SK-MEL-5 (cell line): ENCODE measurements around the gene RHO. TPM values are rescaled to one million over a fixed set of nuclear protein-coding genes. Genes with fewer than 3 reads are reported as not detected.
A peak's percentile ranks its signal among the peaks of the same experiment; 100 is the strongest.
"Not testable (repeated sequence)": the region's sequence is repeated elsewhere in the genome, so short reads cannot be mapped to it uniquely, and the experiment has no call there.

Source experiments
- DNase-seq: peaks from one replicate; pipeline ENCODE4 v3.0.0-alpha.2; 2016; ENCODE audit warnings: low read depth, low spot score
- in situ Hi-C: cut with HindIII; loops from 2 replicates; pipeline ENCODE4 v1.10.0; 2016; ENCODE audit warnings: low sequenced_read_pairs, high pct_unique_total_duplicates, low pct_unique_long_range_greater_than_20kb
- total RNA-seq: library from RNA; depleted of rRNA; stranded (reverse); fragments of >200 nt; shearing (Covaris generic); gene quantifications from 2 replicates; pipeline ENCODE4 v1.2.3, GENCODE V29; 2014

The RHO gene
- total RNA-seq, 1 experiment from 2014 or later: not detected

DNA sequence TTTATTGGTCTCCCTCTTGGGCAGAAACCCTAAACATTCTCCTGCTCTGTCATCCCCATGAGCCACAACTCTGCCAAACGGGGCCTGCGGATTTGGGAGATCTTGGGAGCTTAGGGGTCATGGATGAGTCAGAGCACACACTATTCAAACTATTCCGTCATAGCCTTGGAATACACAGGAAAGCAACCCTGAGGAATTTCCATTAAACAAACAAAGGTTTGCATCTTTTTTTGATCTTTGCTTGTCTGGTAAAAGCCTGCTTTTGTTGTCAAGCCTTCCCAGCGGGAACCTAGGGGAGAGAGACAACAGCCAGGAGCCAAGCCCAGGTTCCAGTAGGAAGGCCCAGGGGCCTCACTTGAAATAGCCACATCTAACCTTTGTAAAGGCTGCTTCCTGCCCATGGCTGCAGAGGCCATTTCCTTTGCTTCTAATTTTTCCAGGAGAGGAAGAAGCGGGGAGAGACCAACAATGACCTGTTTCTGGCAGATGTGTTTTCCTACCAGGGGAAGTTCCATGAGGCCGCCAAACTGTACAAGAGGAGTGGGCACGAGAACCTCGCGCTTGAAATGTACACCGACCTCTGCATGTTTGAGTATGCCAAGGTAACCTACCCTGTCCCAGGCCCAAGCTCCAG, 33.3 kb upstream of the RHO start:
- DNase-seq, in situ Hi-C loops: not testable (repeated sequence)

DNA sequence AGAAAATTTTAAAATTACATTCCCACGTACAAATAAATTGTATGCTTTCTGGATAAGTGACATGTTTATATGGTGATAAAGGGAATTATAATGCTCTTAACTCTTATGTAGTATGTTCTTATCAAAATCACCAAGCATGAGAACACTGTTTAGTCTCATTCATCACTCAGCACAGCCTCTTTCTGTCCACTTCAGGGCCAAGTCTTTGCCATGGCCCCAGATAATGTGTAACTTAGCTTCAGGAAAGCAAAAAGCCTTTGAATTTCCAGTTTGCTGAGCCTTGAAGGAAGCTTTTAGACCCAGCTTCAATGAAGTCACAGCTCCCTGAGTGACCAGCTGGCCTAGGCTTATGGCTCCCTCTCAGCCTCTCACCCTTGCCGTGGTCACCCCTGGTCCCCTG, 30.6 kb upstream of the RHO start:
- DNase-seq, in situ Hi-C loops: not testable (repeated sequence)

DNA sequence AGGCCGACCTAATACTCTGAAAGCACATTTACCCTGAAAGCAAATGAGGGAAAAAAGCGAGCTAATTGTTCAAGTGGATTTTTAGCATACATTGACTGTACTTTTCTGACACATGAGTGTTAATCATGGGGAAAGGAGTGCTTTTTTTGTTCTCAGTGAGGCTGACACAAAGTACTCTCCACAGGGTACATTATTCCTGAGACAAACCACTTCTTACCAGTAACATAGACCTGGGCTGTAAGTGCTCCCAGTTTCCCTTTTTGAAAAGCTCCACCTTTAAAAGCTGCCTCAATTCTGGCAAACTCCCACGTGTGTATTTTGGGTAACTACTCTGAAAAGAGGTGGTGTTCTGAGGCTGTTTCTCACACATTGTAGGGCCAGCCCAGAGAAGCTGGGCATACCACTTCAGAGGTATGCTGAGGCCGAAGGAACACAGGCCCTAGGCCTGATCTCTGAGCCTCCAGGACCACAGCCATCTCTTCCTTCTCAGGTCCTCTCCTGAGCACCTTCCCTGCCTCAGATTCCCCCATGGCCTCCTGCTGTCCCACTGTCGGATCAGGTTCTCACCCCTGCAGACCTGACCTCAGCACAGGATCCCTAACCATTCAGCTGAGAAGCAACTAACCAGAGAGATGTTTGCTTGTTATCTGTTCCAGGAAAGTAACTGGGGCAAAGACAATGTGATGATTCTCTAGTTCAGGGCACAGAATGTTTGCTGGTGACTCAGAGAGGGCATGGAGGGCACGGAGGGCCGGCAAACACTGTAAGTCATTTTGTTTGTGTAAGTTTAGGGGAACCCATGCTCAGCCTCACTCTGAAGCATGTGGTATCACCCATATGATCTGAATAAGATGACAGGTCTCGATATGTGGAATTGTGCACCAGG, 29.6 kb upstream of the RHO start:
- DNase-seq: peak; percentile 13
- in situ Hi-C loops: not testable (repeated sequence)

DNA sequence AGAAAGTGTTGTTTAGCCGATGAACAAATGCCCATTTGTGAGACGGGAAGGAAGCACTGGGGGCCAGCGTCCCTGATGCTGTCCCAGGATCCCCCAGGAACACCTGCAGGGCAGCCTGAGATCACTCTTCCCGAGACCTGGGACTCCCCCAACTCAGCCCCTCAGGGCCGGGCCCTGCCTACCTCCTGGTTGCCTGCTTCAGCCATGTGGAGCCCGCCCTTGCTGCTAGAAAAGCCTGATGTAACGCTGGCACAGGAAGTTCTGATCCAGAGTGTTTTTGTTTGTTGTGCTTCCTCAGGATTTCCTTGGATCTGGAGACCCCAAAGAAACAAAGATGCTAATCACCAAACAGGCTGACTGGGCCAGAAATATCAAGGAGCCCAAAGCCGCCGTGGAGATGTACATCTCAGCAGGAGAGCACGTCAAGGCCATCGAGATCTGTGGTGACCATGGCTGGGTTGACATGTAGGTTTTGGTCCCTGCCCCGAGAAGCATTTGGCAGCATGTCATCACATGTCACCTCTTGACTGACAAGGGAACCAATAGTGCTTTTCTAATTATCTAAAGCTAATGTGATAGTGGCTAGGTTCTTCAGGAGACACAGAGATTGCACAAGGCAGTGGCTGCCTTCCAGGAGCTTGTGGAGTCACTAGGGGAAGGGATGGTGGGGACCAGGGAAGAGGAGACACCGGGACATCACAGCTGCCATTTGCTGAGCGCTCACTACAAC, 28.7 kb upstream of the RHO start:
- in situ Hi-C loops: not testable (repeated sequence)

DNA sequence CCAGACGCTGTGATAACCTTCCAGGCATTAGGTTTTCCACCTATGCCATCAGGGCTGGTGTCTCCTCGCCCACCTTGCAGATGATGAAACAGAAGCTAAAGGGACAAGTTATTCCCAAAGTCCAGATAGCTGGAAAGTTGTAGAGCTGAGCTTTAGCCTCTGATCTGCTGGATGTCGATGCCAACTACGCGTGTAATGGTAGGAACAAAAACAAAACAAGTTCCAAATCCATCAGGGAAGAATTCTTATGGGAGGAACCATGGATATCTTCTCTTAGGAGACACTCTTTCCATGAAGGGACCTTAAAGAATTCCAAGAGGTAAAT, 28.1 kb upstream of the RHO start:
- in situ Hi-C loops: no loop called here
- DNase-seq: no peak

More for the DNA sequence above, 28.7 kb upstream of the RHO start:
- DNase-seq: not testable (repeated sequence)

DNA sequence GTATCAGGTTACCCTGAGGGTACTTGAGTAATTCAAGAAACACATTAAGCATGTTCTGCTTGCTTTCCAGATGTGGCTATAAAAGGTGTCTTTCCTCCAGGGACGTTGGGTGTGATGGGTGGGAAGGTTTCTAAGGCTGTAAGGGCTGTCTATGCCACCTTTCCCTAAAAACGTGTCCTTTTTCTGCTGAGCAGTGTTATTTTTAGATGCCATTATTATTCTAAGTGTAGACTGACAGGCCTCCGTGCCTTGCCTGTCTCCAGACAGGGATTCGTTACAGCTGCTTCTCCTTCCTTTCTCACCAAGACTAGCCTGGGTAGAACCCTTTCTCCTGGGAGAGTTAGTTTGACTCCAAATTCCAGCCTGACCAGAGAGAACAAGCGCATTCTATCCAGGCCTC, 26.8 kb upstream of the RHO start:
- in situ Hi-C loops: no loop called here
- no peak for DNase-seq

DNA sequence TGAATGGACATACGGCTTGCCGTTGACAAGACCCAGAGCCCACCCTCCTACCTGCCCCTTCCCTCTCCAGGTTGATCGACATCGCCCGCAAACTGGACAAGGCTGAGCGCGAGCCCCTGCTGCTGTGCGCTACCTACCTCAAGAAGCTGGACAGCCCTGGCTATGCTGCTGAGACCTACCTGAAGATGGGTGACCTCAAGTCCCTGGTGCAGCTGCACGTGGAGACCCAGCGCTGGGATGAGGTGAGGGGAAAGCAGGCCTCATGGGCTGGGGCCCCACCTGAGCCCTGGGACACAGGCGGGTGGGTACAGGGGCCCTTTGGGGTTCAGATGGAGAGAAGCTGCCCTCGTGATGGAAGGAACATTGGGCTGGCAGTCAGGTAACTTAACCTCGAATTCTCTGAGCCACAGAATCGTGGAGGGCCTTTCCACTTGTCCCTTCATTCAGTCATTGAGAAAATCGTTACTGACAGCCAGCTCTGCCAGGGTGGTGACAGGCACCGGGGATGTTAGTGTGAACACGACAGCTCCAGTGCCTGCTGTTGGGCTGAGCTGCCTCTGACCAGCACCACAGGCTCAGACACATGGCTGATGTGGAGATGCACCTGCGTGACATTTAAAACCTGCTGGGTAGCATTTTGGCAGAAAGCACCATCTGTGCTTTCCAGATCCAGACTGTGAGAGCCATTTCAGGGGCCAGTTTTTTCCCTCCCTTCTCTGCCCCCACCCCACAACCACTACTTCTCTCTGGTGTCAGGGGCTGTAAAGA, 25.6 kb upstream of the RHO start:
- no peak for DNase-seq

DNA sequence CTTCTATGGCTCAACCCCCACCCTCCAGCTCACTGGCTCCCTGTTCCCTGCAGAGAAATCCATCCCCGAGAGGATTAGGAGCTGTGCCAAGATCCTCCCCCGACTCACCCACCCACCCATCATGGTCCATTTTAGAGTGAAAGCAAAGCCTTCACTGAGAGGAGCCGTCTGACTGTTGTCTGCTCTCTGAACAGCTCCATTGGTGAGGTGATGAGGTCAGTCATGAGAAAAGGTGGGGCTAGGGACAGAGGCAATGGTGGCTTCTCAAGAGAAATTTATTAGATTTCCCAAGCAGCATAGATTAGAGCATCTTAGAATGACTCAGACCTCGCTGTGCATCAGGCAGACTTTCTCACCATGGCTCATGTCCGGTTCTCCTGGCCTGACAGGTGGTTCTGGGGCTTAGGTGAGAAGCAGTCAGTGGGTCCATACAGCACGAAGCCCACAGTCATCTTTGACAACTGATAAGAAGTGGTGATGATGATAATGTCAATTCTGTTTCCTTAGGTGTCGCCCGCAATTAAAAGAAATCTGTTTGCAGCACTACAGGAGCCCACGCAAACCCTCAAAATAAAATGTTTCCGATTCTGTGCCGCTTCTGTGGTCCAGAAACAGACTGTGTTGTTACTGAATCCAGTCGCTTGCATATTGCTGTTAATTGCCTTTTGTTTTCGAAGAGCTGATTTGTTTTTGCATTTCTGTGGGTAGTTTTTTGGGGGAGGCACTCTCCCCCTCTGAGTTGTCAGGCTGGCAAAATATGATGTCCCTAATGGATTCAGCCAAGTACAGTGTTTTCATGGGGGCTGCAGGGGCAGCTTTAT, 24.8 kb upstream of the RHO start:
- no peak for DNase-seq
- in situ Hi-C loops: no loop called here

More for the DNA sequence above, 25.6 kb upstream of the RHO start:
- in situ Hi-C loops: no loop called here

DNA sequence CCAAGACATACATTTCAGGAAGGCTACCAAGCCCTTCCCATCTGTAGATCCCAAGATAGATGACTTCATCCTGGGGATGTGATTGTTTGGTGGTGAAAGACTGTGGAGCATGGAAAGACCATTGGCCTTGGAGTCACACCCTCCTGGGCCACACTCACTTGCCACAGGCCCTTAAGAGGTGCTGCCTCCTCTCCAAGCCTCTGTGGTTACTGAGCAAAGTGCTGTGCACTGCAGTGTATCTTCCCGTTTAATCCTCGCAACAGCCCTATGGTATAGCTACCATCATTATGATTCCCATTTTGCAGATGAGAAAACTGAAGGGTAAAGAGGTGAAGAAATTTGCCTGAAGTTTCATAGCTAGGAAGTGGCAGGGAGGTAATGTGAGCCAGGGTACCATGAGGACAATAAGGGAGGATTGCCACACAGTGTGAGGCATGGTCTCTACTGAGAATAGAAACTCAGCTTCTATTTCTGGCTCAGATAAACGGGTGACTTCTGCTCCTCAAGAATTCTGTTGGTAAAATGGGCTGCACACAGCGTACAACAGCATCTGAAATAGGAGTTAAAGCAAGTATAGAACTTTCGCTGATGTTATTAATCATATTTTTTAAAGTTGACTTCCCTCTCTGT, 23.9 kb upstream of the RHO start:
- DNase-seq: no peak
- in situ Hi-C loops: no loop called here

DNA sequence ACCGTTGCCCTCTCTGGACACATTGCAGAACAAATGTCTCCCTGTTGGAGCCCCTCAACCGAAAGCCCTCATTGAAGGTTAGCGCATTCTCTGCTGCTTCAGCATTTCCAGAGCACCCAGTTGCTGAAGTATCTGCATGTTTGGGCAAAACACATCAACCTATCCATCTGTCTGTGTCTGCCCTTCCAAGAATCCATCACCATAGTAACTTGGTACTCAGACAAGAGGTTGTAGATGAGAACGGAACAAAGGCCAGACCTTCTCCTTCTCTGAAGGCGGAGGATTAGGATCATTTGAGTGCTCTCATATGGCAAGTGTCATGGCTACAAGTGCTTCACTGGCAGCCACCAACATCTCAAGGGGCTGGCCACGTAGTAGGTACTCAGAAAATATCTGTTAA, 23.1 kb upstream of the RHO start:
- in situ Hi-C loops: no loop called here
- no peak for DNase-seq

DNA sequence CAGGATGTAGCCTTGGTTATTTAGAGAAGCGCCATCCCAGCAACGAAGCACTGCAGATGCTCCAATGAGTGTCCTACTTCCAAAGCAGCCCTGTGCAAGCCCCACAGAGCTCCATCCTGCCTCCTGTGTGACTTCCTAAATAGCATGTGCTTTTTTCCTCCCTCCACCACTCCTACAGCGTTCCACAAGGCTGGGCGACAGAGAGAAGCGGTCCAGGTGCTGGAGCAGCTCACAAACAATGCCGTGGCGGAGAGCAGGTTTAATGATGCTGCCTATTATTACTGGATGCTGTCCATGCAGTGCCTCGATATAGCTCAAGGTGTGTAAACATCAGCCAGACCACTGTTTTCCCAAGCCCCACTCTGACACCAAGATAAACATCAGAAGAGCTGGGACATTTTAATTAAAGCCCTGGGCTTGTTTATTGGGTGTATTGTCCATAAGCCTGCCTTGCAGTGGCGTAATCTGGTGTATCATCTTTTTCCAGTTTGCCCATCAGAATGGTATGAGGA, 22.2 kb upstream of the RHO start:
- in situ Hi-C loops: no loop called here

DNA sequence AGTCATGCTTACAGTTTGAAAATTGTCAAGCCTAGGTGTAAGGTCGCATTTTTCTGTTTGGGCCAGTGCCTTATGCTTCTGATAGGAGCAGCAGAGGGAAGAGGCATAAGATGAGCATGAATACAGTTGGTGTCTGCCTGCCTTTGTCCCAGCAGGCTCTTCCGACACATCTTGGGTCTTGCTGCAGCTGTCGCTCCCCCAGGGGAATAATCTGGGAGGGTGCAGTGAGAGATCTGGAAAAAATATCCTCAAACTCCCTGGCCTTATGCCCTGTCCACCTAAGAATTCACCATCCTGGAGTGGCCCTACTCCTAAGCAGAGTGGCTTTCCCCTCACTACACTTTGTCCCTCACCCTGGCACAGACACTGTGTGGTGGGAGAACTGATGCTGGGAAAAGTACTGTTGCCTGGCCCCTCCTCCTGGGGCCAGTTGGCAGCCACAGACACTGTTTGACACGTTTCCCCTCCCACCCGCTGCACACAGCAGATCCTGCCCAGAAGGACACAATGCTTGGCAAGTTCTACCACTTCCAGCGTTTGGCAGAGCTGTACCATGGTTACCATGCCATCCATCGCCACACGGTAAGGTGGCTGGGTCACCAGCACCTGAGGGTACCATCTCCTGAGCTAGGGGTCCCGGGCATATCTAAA, 21.1 kb upstream of the RHO start:
- no peak for DNase-seq
- in situ Hi-C loops: no loop called here

More for the DNA sequence above, 22.2 kb upstream of the RHO start:
- DNase-seq: no peak

DNA sequence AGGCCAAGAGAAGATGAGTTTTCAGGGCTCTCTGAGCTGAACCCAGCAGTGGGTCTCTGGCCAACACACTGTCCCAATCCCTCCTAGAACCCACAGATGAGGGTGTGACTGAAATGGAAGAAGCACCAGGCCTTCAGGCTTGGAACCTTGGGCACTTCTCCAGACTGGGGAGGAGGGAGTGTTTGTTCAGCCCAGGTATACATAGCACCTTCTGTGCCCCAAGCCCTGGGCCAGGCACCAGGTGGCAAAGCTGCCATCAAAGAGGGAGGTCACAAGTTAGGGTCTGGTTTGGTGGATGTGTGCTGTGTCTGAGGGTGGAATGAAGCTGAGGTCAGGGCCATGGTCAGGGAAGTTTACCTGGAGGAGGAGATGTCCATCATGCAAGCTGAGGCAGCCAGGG, 15.8 kb upstream of the RHO start:
- no peak for DNase-seq
- in situ Hi-C loops: no loop called here

DNA sequence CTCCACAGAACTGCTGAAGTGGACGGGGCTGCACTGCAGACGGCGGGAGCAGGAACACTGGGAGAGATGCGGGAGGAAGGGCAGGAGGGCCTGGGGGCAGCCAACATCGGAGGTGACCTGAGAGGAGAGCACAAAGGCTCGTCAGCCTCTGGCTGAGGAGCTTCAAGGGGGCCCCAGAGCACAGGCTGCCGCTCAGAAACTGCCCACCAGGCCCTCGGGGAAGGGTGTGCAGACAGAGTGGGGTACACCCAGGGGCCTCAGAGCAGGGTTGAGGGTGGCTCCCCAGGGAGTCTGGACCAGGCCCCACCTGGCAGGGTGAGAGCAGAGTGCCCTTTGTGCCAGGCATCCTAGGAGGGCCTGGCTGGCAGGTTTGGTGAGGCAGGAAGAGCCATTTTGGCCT, 14.7 kb upstream of the RHO start:
- DNase-seq: no peak
- in situ Hi-C loops: no loop called here

DNA sequence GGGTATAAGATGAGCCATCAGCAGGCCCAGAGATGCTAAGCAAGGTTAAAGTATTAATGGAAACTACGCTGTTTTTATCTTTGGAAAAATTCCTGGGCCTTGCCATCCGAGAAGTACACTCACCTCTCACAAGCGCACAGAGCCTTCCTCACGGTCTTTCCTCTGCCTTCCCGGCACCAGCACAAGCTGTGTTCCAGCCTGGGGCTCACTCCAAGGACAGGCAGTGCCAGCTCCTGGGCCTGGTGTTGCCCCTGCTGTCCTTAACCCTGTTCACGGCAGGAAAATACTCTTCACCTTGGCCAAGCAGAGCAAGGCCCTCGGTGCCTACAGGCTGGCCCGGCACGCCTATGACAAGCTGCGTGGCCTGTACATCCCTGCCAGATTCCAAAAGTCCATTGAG, 14.3 kb upstream of the RHO start:
- in situ Hi-C loops: no loop called here
- no peak for DNase-seq

DNA sequence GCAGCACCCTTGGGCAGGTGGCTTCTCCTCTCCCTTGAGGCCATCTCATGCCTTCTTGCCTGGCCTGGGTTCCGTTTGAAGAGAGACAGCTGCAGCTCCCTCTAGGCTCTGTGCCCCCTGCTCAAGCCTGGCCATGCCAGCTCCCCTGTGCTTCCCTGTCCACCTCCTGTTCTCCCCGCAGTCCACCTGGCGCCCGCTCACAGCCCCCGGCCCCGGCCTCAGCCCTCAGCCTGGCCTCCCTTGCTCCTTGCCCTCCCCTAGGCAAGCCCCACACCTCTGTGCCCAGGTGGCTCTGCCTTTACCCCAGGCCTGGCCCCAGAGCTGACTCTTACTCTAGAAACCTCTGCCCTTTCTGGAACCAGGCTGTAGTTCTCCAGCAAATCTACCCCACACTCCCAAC, 13.9 kb upstream of the RHO start:
- in situ Hi-C loops: no loop called here
- DNase-seq: no peak
